ENCODE measurements around the gene GABRB2. TPM values are rescaled to one million over a fixed set of nuclear protein-coding genes. Genes with fewer than 3 reads are reported as not detected.

GABRB2 gene
- not detected in 2 replicates for total RNA-seq (2022)
- Bru-seq, nascent RNA = percentile 3 among the genes with signal in this experiment
- not detected for BruChase-seq, experiment 1, labeled RNA remaining after a 6-hour chase
- BruChase-seq, experiment 2, labeled RNA remaining after a 2-hour chase = percentile 0 among the genes with signal in this experiment
- long read RNA-seq = 0 reads

- TF ChIP-seq, protein P1, sequence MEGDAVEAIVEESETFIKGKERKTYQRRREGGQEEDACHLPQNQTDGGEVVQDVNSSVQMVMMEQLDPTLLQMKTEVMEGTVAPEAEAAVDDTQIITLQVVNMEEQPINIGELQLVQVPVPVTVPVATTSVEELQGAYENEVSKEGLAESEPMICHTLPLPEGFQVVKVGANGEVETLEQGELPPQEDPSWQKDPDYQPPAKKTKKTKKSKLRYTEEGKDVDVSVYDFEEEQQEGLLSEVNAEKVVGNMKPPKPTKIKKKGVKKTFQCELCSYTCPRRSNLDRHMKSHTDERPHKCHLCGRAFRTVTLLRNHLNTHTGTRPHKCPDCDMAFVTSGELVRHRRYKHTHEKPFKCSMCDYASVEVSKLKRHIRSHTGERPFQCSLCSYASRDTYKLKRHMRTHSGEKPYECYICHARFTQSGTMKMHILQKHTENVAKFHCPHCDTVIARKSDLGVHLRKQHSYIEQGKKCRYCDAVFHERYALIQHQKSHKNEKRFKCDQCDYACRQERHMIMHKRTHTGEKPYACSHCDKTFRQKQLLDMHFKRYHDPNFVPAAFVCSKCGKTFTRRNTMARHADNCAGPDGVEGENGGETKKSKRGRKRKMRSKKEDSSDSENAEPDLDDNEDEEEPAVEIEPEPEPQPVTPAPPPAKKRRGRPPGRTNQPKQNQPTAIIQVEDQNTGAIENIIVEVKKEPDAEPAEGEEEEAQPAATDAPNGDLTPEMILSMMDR (IDR thresholded peaks at IDR 0.05; ENCODE audit: unreplicated experiment) = no peak
- intact Hi-C loops (cut with micrococcal nuclease; ENCODE audit: unreplicated experiment) = loop anchor here (10.0 kb wide), 1 partner anchor 1032 kb away; no protein-coding TSS in a partner anchor
- H3K4me3 Mint-ChIP-seq (ENCODE audit: low read depth, unreplicated experiment) = peak within 1 kb of the TSS; percentile 50
- no peaks in the 10 kb centered on the region for H3K9me3 Mint-ChIP-seq (ENCODE audit: low read depth, unreplicated experiment)
- DNase-seq = peak; percentile 32
- CTCF ChIA-PET = no interaction called here
- peaks cover 52% of the 10 kb centered on the region for H3K27me3 Mint-ChIP-seq (ENCODE audit: unreplicated experiment)
- H3K27ac Mint-ChIP-seq (ENCODE audit: unreplicated experiment) = peak within 1 kb of the TSS; percentile 43
- no TSS peak for BruUV-seq (replicated peaks)
- H3K36me3 Mint-ChIP-seq (ENCODE audit: insufficient read depth, unreplicated experiment) = peaks cover 4% of the 10 kb centered on the region
- H3K4me1 Mint-ChIP-seq (ENCODE audit: low read depth, unreplicated experiment) = peaks cover 8% of the 10 kb centered on the region
Measured at GRCh38 chr5:161546470-161547301, at the start of gene GABRB2. Gene GABRB2, minus strand, starts transcription at chr5:161546725. Its CDS starts 82 bp downstream, at chr5:161546643.

GRCh38 chr5:161585798-161586197 is 39.3 kb upstream of the GABRB2 start:
- no peaks in the 10 kb centered on the region for H3K4me1 Mint-ChIP-seq (ENCODE audit: low read depth, unreplicated experiment)
- H3K27me3 Mint-ChIP-seq (ENCODE audit: unreplicated experiment) = no peaks in the 10 kb centered on the region
- no peak overlapping the region for H3K4me3 Mint-ChIP-seq (ENCODE audit: low read depth, unreplicated experiment)
- peaks cover 5% of the 10 kb centered on the region for H3K9me3 Mint-ChIP-seq (ENCODE audit: low read depth, unreplicated experiment)
- H3K36me3 Mint-ChIP-seq (ENCODE audit: insufficient read depth, unreplicated experiment) = no peaks in the 10 kb centered on the region
- BruUV-seq (replicated peaks) = no TSS peak
- TF ChIP-seq, protein P1 (IDR thresholded peaks at IDR 0.05; ENCODE audit: unreplicated experiment) = no peak
- CTCF ChIA-PET = no interaction called here
- intact Hi-C loops (cut with micrococcal nuclease; ENCODE audit: unreplicated experiment) = no loop called here
- DNase-seq = no peak
- no peak overlapping the region for H3K27ac Mint-ChIP-seq (ENCODE audit: unreplicated experiment)

DNA sequence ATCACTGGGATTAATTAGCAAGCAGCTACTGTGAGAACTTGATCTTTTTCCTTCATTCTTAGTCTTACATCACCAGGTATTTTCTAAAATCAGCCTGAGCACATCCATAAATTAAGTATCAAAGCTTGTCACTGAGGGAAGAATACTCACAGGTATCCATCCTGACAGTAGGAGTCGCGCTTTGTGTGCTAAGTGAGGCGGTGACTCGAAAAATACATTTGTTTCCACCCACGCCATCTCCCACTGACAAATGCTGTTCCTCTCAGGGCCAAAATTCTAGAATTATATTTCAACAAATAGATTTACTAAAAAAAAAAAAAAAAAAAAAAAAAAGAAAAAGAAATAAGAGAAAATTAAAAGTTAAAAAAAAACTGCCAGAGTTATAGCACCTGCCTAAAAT is 34.1 kb upstream of the GABRB2 start:
- DNase-seq = no peak
- H3K36me3 Mint-ChIP-seq (ENCODE audit: insufficient read depth, unreplicated experiment) = no peaks in the 10 kb centered on the region
- no peaks in the 10 kb centered on the region for H3K4me1 Mint-ChIP-seq (ENCODE audit: low read depth, unreplicated experiment)
- no peaks in the 10 kb centered on the region for H3K27me3 Mint-ChIP-seq (ENCODE audit: unreplicated experiment)
- intact Hi-C loops (cut with micrococcal nuclease; ENCODE audit: unreplicated experiment) = no loop called here
- peaks cover 2% of the 10 kb centered on the region for H3K9me3 Mint-ChIP-seq (ENCODE audit: low read depth, unreplicated experiment)
- H3K4me3 Mint-ChIP-seq (ENCODE audit: low read depth, unreplicated experiment) = no peak overlapping the region
- no peak overlapping the region for H3K27ac Mint-ChIP-seq (ENCODE audit: unreplicated experiment)
- no TSS peak for BruUV-seq (replicated peaks)
- TF ChIP-seq, protein P1 (IDR thresholded peaks at IDR 0.05; ENCODE audit: unreplicated experiment) = no peak
- CTCF ChIA-PET = no interaction called here

GRCh38 chr5:161572914-161573313 is 26.4 kb upstream of the GABRB2 start:
- Mint-ChIP-seq H3K36me3 (ENCODE audit: insufficient read depth, unreplicated experiment) (no peaks in the 10 kb centered on the region), H3K9me3 (ENCODE audit: low read depth, unreplicated experiment) (peaks cover 17% of the 10 kb centered on the region), H3K27me3 (ENCODE audit: unreplicated experiment) (no peaks in the 10 kb centered on the region), H3K27ac (ENCODE audit: unreplicated experiment) (no peak overlapping the region), H3K4me1 (ENCODE audit: low read depth, unreplicated experiment) (no peaks in the 10 kb centered on the region), H3K4me3 (ENCODE audit: low read depth, unreplicated experiment) (no peak overlapping the region)
- DNase-seq = no peak
- TF ChIP-seq, protein P1 (IDR thresholded peaks at IDR 0.05; ENCODE audit: unreplicated experiment) = no peak
- CTCF ChIA-PET = no interaction called here
- no TSS peak for BruUV-seq (replicated peaks)
- intact Hi-C loops (cut with micrococcal nuclease; ENCODE audit: unreplicated experiment) = no loop called here

Measured in Calu3 (cell line).